ENCODE measurements around the gene SLC25A48.

DNA sequence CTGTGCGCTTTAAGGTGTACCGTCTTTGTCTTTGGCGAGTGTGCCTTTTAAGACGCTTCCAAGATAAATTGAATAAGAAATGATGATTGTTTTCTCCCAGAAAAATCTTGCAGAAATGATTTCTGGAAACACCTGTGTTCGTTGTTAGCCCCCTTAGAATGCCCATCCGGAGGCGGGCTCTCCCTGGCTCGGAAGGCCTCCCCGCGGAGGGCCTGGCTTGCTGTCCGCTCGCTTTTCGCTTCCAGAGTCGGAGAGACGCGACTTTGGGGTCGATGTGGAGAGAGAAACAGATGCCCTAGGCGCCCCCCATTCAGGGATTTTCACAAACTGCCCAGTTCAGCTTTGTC lies 96.5 kb downstream of the SLC25A48 start:
- TF ChIP-seq CTCF (IDR thresholded peaks at IDR 0.05) (no peak), POLR2A (IDR thresholded peaks at IDR 0.05) (no peak), EP300 (IDR thresholded peaks at IDR 0.05) (no peak)

Measured in ovary (tissue), 3 donors.